ENCODE measurements around the gene PRSS53. TPM values are rescaled to one million over a fixed set of nuclear protein-coding genes. Genes with fewer than 3 reads are reported as not detected.

PRSS53 gene
- total RNA-seq, 3 donors from 2014 or later: 1.1 to 2.7 (median 1.3) TPM

- intact Hi-C loops (cut with DNase I, micrococcal nuclease): no loop called here
- H3K9me3 ChIP-seq: no peaks in the 10 kb centered on the region
- DNase-seq: no peak
- H3K4me1 ChIP-seq (ENCODE audit: low read depth): no peaks in the 10 kb centered on the region
- no peak overlapping the region for H3K4me3 ChIP-seq
- peaks cover 4% of the 10 kb centered on the region for H3K36me3 ChIP-seq (ENCODE audit: low read depth)
- TF ChIP-seq CTCF (IDR thresholded peaks at IDR 0.05): no peak
- ATAC-seq: no peak
Measured at GRCh38 chr16:31042866-31043265, 45.9 kb downstream of the PRSS53 start.

GRCh38 chr16:31038993-31039392 is 49.8 kb downstream of the PRSS53 start:
- Histone ChIP-seq H3K4me1 (ENCODE audit: low read depth) (peaks cover 12% of the 10 kb centered on the region), H3K9me3 (no peaks in the 10 kb centered on the region), H3K36me3 (ENCODE audit: low read depth) (peaks cover 4% of the 10 kb centered on the region), H3K4me3 (no peak overlapping the region)
- intact Hi-C loops (cut with DNase I, micrococcal nuclease): loop anchor here in 1 of 2 donors (10.0 kb wide), 1 partner anchor 54 kb away; the partner anchor contains the start of gene HSD3B7
- no peak for DNase-seq
- no peak for TF ChIP-seq CTCF (IDR thresholded peaks at IDR 0.05)
- no peak for ATAC-seq

- H3K9me3 ChIP-seq: no peaks in the 10 kb centered on the region
- DNase-seq (no peak), ATAC-seq (no peak)
- TF ChIP-seq CTCF (IDR thresholded peaks at IDR 0.05): no peak
- intact Hi-C loops (cut with DNase I, micrococcal nuclease): loop anchor here in 1 of 2 donors (10.0 kb wide), 1 partner anchor 52 kb away; the partner anchor contains the start of gene HSD3B7
- peaks cover 4% of the 10 kb centered on the region for H3K36me3 ChIP-seq (ENCODE audit: low read depth)
- no peak overlapping the region for H3K4me3 ChIP-seq
- peaks cover 12% of the 10 kb centered on the region for H3K4me1 ChIP-seq (ENCODE audit: low read depth)
Measured at GRCh38 chr16:31036691-31037090, 52.1 kb downstream of the PRSS53 start.

- intact Hi-C loops (cut with DNase I, micrococcal nuclease): loop anchor here in 1 of 2 donors (2.0 to 10.0 kb wide), 2 partner anchors 39 to 49 kb away; partner anchors contain the start of gene HSD3B7
- H3K9me3 ChIP-seq: no peaks in the 10 kb centered on the region
Measured at GRCh38 chr16:31033709-31034492, 54.8 kb downstream of the PRSS53 start.

More at GRCh38 chr16:31033709-31034492, 54.8 kb downstream of the PRSS53 start:
- Histone ChIP-seq H3K36me3 (ENCODE audit: low read depth) (peaks cover 3% of the 10 kb centered on the region), H3K4me3 (peak overlapping the region; percentile 79), H3K4me1 (ENCODE audit: low read depth) (peaks cover 12% of the 10 kb centered on the region)
- peak; percentile 83 for ATAC-seq
- peak; percentile 93 to 96 (median 95) for DNase-seq
- no peak for TF ChIP-seq CTCF (IDR thresholded peaks at IDR 0.05)

Other genes with a start within 250 kb of the PRSS53 start
- 10 to 100 TPM; 20.8 to 30.6 (median 25.3) TPM for gene BCL7C, start 194.9 kb downstream of the PRSS53 start, total RNA-seq
- 1 to 10 TPM; 1.1 to 7.6 (median 1.5) TPM for gene CTF1, start 192.3 kb downstream of the PRSS53 start, total RNA-seq
- 10 to 100 TPM; 17.6 to 30.3 (median 22.4) TPM for gene FBXL19, start 165.4 kb downstream of the PRSS53 start, total RNA-seq
- 10 to 100 TPM; 14.6 to 24.6 (median 15.4) TPM for gene ORAI3, start 139.9 kb downstream of the PRSS53 start, total RNA-seq
- gene SETD1A, start 131.2 kb downstream of the PRSS53 start, total RNA-seq: 10 to 100 TPM; 13.4 to 24.7 (median 13.7) TPM
- gene HSD3B7, start 103.7 kb downstream of the PRSS53 start, total RNA-seq: 10 to 100 TPM; 16.5 to 27.7 (median 23.2) TPM
- 1 to 10 TPM in 1 of 3 donors, under 1 TPM in 2; 0.14 to 2.8 (median 0.84) TPM for gene STX1B, start 78.3 kb downstream of the PRSS53 start, total RNA-seq
- gene STX4, start 55.4 kb downstream of the PRSS53 start, total RNA-seq: 10 to 100 TPM; 74.8 to 87.7 (median 86.9) TPM
- gene ZNF668, start 14.7 kb downstream of the PRSS53 start, total RNA-seq: 10 to 100 TPM in 1 of 3 donors, 1 to 10 TPM in 2; 8.3 to 10.2 (median 9.8) TPM
- gene ZNF646, start 14.5 kb downstream of the PRSS53 start, total RNA-seq: 10 to 100 TPM; 19.1 to 20.3 (median 20.0) TPM
- gene VKORC1, start 5.9 kb upstream of the PRSS53 start, total RNA-seq: 10 to 100 TPM; 31.9 to 67.9 (median 41.3) TPM
- 10 to 100 TPM; 31.7 to 40.1 (median 36.6) TPM for gene BCKDK, start 19.4 kb upstream of the PRSS53 start, total RNA-seq
- gene KAT8, start 28.7 kb upstream of the PRSS53 start, total RNA-seq: 10 to 100 TPM; 61.1 to 83.1 (median 69.6) TPM
- gene PRSS8, start 46.8 kb upstream of the PRSS53 start, total RNA-seq: 100 to 1,000 TPM; 163 to 482 (median 422) TPM
- gene PRSS36, start 61.1 kb upstream of the PRSS53 start, total RNA-seq: 10 to 100 TPM in 1 of 3 donors, 1 to 10 TPM in 2; 8.2 to 10.2 (median 9.5) TPM
- gene FUS, start 91.2 kb upstream of the PRSS53 start, total RNA-seq: 100 to 1,000 TPM; 167 to 264 (median 189) TPM
- 10 to 100 TPM; 39.2 to 63.4 (median 63.1) TPM for gene PYCARD, start 113.8 kb upstream of the PRSS53 start, total RNA-seq
- gene TRIM72, start 125.2 kb upstream of the PRSS53 start, total RNA-seq: under 1 TPM in 1 of 3 donors, not detected in 2; 0.02 TPM
- gene PYDC1, start 128.2 kb upstream of the PRSS53 start, total RNA-seq: not detected
- gene ITGAM, start 171.0 kb upstream of the PRSS53 start, total RNA-seq: 10 to 100 TPM in 1 of 3 donors, 1 to 10 TPM in 2; 4.5 to 13.0 (median 5.7) TPM

Measured in mucosa of descending colon (tissue), 3 donors.